Omental fat pad (tissue), 4 donors: ENCODE data around the gene NUP107. TPM values are rescaled to one million over a fixed set of nuclear protein-coding genes. Genes with fewer than 3 reads are reported as not detected.

Source experiments
- ATAC-seq: fragments of 150-250 bp; one replicate; pipeline ENCODE4 v1.9.1; 2016; ENCODE audit warnings: mild to moderate bottlenecking, moderate library complexity; ENCODE audit not compliant: low FRiP score
- DNase-seq: peaks from one replicate; pipeline ENCODE4 v3.0.0-alpha.2; 2019; ENCODE audit warnings: low spot score
- total RNA-seq, 4 donors: library from RNA; depleted of rRNA; stranded (reverse); fragments of >200 nt; gene quantifications; one replicate each; pipeline ENCODE4 v1.1.0, GENCODE V29; 2016
- TF ChIP-seq, protein P1 (sequence below), 3 donors: fragments of 450-650 bp; IDR thresholded peaks; one replicate each; pipeline ENCODE4 v1.5.1; 2016 to 2017; ENCODE audit warnings: antibody characterized with exemption in 3 of 3, mild to moderate bottlenecking in 3 of 3, moderate library complexity in 2 of 3

NUP107 gene
- total RNA-seq, 4 donors from 2014 or later = 27.1 to 48.9 (median 29.8) TPM

DNA sequence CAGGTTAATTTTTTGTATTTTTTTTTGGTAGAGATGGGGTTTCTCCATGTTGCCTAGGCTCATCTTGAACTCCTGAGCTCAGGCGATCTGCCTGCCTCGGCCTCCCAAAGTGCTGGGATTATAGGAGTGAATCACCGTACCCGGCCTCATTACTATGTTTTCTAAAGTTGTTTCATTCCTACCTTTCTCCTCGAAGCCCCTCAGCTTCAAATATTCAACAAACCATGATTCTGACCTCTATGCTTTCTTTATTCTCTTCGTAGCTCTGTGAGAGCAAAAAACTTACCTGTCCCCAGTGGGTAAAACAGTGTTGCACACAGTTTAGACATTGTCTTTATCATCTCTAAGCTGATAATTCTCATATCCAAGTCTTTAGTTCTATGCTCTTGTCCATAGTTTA, 95.0 kb downstream of the NUP107 start:
- TF ChIP-seq, protein P1, sequence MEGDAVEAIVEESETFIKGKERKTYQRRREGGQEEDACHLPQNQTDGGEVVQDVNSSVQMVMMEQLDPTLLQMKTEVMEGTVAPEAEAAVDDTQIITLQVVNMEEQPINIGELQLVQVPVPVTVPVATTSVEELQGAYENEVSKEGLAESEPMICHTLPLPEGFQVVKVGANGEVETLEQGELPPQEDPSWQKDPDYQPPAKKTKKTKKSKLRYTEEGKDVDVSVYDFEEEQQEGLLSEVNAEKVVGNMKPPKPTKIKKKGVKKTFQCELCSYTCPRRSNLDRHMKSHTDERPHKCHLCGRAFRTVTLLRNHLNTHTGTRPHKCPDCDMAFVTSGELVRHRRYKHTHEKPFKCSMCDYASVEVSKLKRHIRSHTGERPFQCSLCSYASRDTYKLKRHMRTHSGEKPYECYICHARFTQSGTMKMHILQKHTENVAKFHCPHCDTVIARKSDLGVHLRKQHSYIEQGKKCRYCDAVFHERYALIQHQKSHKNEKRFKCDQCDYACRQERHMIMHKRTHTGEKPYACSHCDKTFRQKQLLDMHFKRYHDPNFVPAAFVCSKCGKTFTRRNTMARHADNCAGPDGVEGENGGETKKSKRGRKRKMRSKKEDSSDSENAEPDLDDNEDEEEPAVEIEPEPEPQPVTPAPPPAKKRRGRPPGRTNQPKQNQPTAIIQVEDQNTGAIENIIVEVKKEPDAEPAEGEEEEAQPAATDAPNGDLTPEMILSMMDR (IDR thresholded peaks at IDR 0.05) = no peak
- ATAC-seq (no peak), DNase-seq (no peak)

DNA sequence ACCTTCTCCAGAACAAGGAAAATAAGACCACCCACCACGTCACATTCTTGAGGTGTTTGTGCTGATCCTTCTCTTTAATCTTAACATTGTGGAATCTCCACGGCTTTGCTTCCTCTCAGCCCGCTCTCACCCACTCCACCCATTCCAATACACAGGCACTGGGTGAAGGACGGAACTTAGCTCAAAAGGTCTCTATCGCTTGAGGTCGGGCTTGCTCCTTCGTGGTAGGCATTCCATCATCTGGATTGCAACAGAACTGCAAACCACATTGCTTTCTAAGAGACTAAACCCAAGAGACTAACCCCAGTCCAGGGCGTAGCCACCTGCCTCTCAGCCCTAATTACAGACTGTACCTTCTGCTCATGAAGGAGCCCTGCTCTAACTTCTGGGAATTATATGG, 97.2 kb downstream of the NUP107 start:
- DNase-seq (no peak), ATAC-seq (no peak)
- TF ChIP-seq, protein P1 (IDR thresholded peaks at IDR 0.05) = no peak

DNA sequence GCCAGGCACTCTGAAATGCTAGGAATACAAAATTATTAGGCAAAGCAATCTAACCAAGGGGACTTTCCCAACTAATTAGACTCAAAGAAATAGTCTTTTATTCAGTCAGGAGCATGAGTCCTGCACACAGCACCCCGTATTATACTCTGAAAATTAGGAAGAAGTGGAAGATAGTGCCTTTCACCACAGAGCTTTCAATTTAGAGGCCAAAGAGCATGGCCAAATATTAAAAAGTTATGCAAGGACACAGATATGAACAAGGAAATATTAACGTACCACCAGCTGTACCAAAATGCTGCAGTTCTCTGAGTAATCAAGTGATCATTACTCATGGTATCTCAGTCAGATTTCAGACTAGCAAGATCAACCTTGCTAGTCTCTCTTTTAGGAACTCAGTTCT, 98.6 kb downstream of the NUP107 start:
- ATAC-seq (no peak), DNase-seq (no peak)
- TF ChIP-seq, protein P1 (IDR thresholded peaks at IDR 0.05) = no peak

DNA sequence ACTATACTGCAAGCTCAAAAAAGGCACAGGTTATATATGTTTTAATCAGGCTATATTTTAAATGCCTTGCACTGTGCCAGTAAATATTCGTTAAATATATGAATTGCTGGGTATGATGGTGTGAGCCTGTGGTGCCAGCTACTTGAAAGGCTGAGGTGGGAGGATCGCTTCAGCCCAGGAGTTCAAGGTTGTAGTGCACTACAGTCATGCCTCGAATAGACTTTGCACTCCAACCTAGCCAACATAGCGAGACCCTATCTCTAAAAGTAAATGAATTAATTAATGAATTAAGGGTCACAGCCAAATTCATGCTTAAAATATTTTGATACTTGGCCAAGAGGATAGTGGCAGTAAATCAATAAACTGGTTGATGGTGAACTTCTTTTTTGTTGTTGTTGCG, 99.0 kb downstream of the NUP107 start:
- ATAC-seq = no peak

DNA sequence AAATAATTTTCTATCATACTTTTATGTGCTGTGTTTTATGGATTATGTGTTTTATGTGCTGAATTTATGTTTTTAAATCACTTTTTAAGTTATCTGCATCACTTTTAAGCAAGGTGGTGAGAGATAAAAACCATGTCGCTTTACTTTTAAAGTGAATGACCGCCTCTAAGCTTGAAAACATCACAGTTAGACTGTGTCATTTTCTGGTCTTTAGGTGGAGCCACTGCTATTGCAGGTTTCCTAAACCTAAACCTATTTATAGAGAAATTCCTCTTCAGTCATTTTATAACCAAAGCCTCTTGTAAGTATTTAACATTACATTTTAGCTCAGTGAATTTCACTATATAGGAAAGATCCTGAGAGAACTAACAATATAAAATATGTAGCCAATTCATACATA, 100.2 kb downstream of the NUP107 start:
- no peak for DNase-seq
- ATAC-seq = no peak
- TF ChIP-seq, protein P1 (IDR thresholded peaks at IDR 0.05) = no peak

More for the DNA sequence above, 99.0 kb downstream of the NUP107 start:
- no peak for DNase-seq
- TF ChIP-seq, protein P1 (IDR thresholded peaks at IDR 0.05) = no peak

DNA sequence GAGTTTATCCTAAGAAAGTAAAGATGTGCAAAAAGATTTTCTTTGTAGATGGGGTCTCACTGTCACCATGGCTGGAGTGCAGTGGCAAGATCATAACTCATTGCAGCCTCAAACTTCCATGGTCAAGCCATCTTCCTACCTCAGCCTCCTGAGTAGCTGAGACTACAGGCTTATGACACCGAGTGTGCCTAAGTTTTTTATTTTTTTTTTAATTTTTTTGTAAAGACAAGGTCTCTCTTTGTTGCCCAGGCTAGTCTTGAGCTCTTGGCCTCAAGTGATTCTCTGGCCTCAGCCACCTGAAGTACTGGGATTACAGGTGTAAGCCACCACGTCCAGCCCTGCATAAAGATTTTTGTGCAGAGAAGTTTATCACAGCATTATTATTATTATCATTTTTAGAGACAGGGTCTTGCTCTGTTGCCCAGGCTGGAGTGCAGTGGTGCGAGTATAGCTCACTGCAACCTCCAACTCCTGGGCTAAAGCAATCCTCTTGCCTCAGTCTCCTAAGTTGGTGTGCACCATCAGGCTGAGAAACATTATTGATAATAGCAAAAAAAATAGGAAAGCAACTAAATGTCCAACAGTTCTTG, 101.9 kb downstream of the NUP107 start:
- ATAC-seq (no peak), DNase-seq (no peak)
- TF ChIP-seq, protein P1 (IDR thresholded peaks at IDR 0.05) = no peak

DNA sequence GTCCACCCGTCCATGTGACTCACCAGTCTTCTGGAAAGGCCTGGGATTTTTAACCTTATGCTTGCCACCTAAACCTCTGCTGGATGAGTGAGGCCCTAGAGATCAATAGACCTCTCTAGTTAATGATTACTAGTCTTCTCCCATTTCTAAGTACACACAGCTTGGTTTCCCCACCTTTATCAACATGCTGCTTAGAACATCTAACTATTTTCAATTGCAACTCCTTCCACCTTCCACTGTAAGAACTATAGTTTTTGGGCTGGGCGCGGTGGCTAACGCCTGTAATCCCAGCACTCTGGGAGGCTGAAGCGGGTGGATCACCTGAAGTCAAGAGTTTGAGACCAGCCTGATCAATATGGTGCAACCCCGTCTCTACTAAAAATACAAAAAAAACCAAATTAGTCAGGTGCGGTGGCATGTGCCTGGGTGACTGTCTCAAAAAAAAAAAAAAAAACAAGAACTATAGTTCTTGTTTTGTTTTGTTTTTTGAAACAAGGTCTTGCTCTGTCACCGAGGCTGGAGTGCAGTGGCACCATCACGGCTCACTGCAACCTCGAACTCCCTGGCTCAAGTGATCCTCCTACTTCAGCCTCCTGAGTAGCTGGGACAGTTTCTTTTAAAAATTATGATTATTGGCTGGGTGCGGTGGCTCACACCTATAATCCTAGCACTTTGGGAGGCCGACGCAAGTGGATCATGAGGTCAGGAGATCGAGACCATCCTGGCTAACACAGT, 102.5 kb downstream of the NUP107 start:
- no peak for ATAC-seq
- DNase-seq = no peak
- TF ChIP-seq, protein P1 (IDR thresholded peaks at IDR 0.05) = no peak
